ENCODE data around the gene B4GALNT4. TPM values are rescaled to one million over a fixed set of nuclear protein-coding genes. Genes with fewer than 3 reads are reported as not detected.

The B4GALNT4 gene
- total RNA-seq, 1 donor from 2014 or later = 294 TPM

DNA sequence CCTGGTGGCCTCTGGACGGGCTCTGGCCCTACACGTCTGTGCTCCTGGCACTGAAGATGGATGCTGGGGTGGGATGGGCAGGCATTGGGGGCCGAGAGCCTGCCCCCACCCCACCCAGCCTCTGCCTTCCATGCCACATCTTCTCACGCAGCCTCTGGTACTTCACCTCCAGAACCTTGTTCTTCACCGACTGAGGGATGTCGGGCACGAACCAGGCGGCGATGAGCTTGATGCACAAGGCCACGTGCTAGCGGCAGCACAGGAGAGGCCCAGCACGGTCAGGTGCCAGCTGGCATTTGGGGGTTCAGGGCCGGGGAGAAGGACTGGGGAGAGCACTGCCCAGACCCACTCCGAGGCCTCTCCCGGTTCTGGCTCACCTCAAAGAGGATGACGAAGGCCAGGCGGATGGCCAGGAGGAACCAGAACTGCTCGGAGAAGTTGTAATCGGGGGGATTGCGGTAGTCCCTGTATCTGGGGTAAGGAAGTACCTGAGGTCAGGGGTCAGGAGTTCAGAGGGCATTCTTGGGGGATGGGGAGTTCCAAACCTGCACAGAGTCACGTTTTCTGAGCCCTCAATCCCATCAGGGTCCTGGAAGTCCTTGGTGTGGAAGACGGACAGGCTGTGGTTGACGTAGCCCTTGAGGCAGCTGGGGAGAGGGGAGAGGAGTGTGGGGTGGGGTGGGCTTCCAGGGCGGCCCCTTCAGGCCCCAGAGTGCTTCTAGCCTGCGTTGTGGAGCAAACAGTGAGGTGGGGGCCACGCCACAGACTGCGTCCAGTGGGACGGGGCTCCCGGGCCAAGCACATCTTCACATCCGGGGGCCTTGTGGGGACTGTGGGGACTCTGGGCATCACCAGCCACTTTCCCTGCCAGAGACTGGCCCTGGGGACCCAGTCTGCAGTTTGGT, 49.3 kb downstream of the B4GALNT4 start:
- Mint-ChIP-seq H3K4me1 (ENCODE audit: low read depth) (peaks cover 7% of the 10 kb centered on the region), H3K27ac (no peak overlapping the region), H3K27me3 (peaks cover 14% of the 10 kb centered on the region), H3K4me3 (ENCODE audit: low read depth) (no peak overlapping the region), H3K36me3 (ENCODE audit: insufficient read depth) (no peaks in the 10 kb centered on the region), H3K9me3 (ENCODE audit: low read depth) (no peaks in the 10 kb centered on the region)
- no peak for DNase-seq (ENCODE audit: low spot score, unreplicated experiment)
- TF ChIP-seq, protein P1, sequence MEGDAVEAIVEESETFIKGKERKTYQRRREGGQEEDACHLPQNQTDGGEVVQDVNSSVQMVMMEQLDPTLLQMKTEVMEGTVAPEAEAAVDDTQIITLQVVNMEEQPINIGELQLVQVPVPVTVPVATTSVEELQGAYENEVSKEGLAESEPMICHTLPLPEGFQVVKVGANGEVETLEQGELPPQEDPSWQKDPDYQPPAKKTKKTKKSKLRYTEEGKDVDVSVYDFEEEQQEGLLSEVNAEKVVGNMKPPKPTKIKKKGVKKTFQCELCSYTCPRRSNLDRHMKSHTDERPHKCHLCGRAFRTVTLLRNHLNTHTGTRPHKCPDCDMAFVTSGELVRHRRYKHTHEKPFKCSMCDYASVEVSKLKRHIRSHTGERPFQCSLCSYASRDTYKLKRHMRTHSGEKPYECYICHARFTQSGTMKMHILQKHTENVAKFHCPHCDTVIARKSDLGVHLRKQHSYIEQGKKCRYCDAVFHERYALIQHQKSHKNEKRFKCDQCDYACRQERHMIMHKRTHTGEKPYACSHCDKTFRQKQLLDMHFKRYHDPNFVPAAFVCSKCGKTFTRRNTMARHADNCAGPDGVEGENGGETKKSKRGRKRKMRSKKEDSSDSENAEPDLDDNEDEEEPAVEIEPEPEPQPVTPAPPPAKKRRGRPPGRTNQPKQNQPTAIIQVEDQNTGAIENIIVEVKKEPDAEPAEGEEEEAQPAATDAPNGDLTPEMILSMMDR (IDR thresholded peaks at IDR 0.05; ENCODE audit: unreplicated experiment) = no peak

DNA sequence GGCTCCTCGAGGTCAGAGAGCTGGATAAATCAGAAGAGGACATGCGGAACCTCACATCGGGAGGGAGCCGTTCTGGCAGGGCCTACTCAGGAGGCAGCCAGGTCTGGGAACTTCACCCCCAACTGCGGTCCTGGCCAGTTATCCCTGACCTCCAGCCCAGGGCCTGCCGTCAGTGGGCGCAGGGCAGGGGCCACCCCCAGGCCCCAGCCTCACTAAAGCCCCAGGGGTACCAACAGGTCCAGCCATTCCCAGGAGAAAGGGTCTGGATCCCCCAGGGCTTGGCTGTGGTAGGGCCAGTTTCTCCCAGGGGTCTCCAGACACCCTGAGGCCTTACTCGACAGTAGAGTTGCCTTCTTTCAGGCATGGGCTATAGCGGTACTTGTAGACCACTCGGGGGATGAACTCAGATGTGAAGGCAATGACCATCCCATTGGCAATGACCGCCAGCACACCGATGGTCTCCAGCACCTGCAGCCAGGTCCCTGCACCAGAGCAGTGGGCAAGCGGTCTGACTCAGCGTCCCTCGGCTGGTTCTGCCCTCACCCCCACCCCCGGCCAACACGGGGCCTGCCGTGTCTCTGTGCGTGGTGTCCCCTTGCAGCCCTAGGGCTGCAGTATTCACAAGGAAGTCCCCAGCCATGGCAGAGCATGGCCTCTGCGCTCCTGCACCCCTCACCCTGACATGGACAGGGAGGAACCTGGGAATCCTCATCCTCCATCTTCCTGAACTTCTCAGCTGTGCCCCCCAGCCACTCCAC, 50.1 kb downstream of the B4GALNT4 start:
- DNase-seq (ENCODE audit: low spot score, unreplicated experiment) = no peak
- H3K9me3 Mint-ChIP-seq (ENCODE audit: low read depth) = no peaks in the 10 kb centered on the region
- H3K4me1 Mint-ChIP-seq (ENCODE audit: low read depth) = peaks cover 7% of the 10 kb centered on the region
- no peak overlapping the region for H3K4me3 Mint-ChIP-seq (ENCODE audit: low read depth)
- no peaks in the 10 kb centered on the region for H3K36me3 Mint-ChIP-seq (ENCODE audit: insufficient read depth)
- TF ChIP-seq, protein P1 (IDR thresholded peaks at IDR 0.05; ENCODE audit: unreplicated experiment) = no peak
- no peak overlapping the region for H3K27ac Mint-ChIP-seq
- H3K27me3 Mint-ChIP-seq = peaks cover 20% of the 10 kb centered on the region

DNA sequence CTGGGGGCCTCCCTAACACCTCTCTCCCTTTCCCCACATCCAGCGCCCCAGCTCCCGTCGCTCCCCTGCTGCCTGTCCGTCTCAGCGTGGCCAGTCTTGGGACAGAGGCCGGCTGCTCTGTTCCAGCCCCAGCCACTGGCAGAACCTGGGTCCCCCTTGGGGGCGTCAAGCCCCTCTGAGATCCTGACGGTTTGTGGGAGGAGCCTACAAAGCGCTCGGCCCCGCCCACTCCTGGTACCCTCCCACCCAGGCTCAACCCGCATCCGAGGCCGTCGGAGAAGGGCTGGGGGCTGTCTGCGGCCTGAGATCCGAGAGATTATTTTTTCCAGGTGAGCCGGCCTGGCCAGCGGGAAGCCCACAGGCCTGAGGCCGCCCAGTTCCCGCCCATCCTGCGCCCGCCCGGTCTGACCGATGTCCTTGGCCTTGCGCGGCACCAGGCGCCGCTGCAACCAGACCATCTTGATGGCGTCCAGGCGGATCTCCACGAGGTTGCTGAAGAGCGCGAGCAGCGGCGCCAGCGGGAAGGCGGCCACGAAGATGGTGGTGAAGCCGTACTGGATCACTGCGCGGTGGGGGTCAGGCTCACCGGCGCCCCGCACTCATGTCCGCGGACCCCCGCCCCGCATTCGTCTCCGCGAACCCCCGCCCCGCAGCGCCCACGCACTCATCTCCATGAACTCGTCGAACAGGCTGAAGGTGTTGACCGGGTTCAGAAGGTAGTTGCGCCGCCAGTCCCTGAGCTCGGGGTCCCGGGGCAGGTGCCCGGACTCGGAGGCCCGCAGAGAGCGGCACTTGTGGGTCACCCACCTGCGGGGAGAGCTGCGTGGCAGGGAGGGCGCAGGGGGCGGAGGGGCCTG, 51.0 kb downstream of the B4GALNT4 start:
- H3K4me3 Mint-ChIP-seq (ENCODE audit: low read depth) = no peak overlapping the region
- H3K36me3 Mint-ChIP-seq (ENCODE audit: insufficient read depth) = no peaks in the 10 kb centered on the region
- peaks cover 7% of the 10 kb centered on the region for H3K4me1 Mint-ChIP-seq (ENCODE audit: low read depth)
- no peaks in the 10 kb centered on the region for H3K9me3 Mint-ChIP-seq (ENCODE audit: low read depth)
- H3K27ac Mint-ChIP-seq = no peak overlapping the region
- DNase-seq (ENCODE audit: low spot score, unreplicated experiment) = no peak
- H3K27me3 Mint-ChIP-seq = peaks cover 27% of the 10 kb centered on the region
- TF ChIP-seq, protein P1 (IDR thresholded peaks at IDR 0.05; ENCODE audit: unreplicated experiment) = no peak

DNA sequence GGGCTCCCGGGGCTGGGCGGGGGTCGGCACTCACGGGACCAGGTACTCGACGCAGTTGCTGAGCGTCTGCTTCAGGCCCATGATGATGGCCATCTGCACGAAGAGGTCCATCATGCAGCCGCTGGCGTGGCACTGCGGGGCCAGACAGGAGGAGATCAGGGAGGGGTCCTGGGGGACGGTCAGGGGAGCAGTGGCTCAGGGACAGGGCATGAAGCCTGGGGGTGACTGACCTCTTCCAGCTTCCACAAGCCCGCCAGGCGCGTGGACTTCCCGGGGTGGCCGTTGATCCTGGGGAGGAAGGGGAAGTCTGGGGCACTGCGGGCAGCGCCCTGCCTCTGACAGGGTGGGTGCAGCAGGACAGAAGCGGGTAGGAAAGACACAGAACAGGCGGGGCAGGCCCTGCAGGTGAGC, 51.6 kb downstream of the B4GALNT4 start:
- no peak overlapping the region for H3K27ac Mint-ChIP-seq
- DNase-seq (ENCODE audit: low spot score, unreplicated experiment) = no peak
- TF ChIP-seq, protein P1 (IDR thresholded peaks at IDR 0.05; ENCODE audit: unreplicated experiment) = no peak
- no peaks in the 10 kb centered on the region for H3K9me3 Mint-ChIP-seq (ENCODE audit: low read depth)
- no peaks in the 10 kb centered on the region for H3K36me3 Mint-ChIP-seq (ENCODE audit: insufficient read depth)
- H3K4me3 Mint-ChIP-seq (ENCODE audit: low read depth) = no peak overlapping the region
- H3K4me1 Mint-ChIP-seq (ENCODE audit: low read depth) = peaks cover 6% of the 10 kb centered on the region
- peaks cover 31% of the 10 kb centered on the region for H3K27me3 Mint-ChIP-seq

DNA sequence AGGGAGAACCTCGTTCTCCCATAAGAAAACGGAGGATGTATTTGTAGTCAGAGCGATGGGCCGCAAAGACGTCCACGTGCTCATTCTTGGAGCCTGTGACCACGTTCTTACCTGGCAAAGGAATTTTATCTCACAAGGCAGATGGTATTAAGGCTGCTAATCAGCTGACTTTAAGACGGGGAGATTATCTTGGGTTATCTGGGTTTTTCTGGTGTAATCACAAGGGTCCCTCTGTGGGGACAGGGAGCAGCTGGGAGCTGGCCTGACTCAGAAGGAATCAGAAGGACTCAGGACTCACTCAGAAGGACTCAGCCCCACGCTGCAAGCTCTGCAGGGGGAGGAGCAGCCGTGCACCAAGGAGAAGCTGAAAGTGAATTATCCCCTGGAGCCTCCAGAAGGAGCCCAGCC, 53.0 kb downstream of the B4GALNT4 start:
- TF ChIP-seq, protein P1 (IDR thresholded peaks at IDR 0.05; ENCODE audit: unreplicated experiment) = no peak
- peaks cover 3% of the 10 kb centered on the region for H3K4me1 Mint-ChIP-seq (ENCODE audit: low read depth)
- H3K27me3 Mint-ChIP-seq = peaks cover 33% of the 10 kb centered on the region
- H3K27ac Mint-ChIP-seq = no peak overlapping the region
- no peaks in the 10 kb centered on the region for H3K36me3 Mint-ChIP-seq (ENCODE audit: insufficient read depth)
- H3K9me3 Mint-ChIP-seq (ENCODE audit: low read depth) = no peaks in the 10 kb centered on the region
- H3K4me3 Mint-ChIP-seq (ENCODE audit: low read depth) = no peak overlapping the region
- DNase-seq (ENCODE audit: low spot score, unreplicated experiment) = no peak

Data from progenitor cell of endocrine pancreas (in vitro differentiated cells).